Posterior cingulate gyrus (tissue), 11 donors: ENCODE measurements around the gene NDST4.
"Not testable (repeated sequence)": the region's sequence is repeated elsewhere in the genome, so short reads cannot be mapped to it uniquely, and the experiment has no call there.

Experiments used
- DNase-seq, 10 donors: peaks; one replicate each; pipeline versions ENCODE4 v3.0.0 to v3.0.0-alpha.2; 2020 to 2021; ENCODE audit warnings: mixed read lengths in 3 of 10
- intact Hi-C: fragments of 100-400 bp; cut with DNase I; formaldehyde crosslinking; loops from one replicate; pipeline ENCODE4 v1.15.1; 2023

Gene NDST4

GRCh38 chr4:115058533-115058932, 54.9 kb downstream of the NDST4 start:
- intact Hi-C loops: no loop called here
- DNase-seq: no peak

GRCh38 chr4:115054836-115055235, 58.6 kb downstream of the NDST4 start:
- intact Hi-C loops: no loop called here
- no peak for DNase-seq

- no peak for DNase-seq
Observed at GRCh38 chr4:115053313-115053712, 60.1 kb downstream of the NDST4 start.

GRCh38 chr4:115042496-115042895, 70.9 kb downstream of the NDST4 start:
- intact Hi-C loops: no loop called here

More at GRCh38 chr4:115053313-115053712, 60.1 kb downstream of the NDST4 start:
- intact Hi-C loops: no loop called here

GRCh38 chr4:115030281-115030680, 83.1 kb downstream of the NDST4 start:
- intact Hi-C loops: no loop called here
- no peak for DNase-seq

More at GRCh38 chr4:115042496-115042895, 70.9 kb downstream of the NDST4 start:
- DNase-seq: no peak

- intact Hi-C loops: no loop called here
- no peak for DNase-seq
Observed at GRCh38 chr4:115028682-115029410, 84.6 kb downstream of the NDST4 start.

GRCh38 chr4:114999880-115000279, 113.5 kb downstream of the NDST4 start:
- DNase-seq: no peak
- intact Hi-C loops: no loop called here

GRCh38 chr4:114998316-114998715, 115.1 kb downstream of the NDST4 start:
- intact Hi-C loops: no loop called here
- DNase-seq: no peak

GRCh38 chr4:114997576-114998247, 115.7 kb downstream of the NDST4 start:
- intact Hi-C loops: no loop called here

GRCh38 chr4:114986133-114986532, 127.3 kb downstream of the NDST4 start:
- DNase-seq: no peak
- intact Hi-C loops: no loop called here

More at GRCh38 chr4:114997576-114998247, 115.7 kb downstream of the NDST4 start:
- no peak for DNase-seq

GRCh38 chr4:114980932-114981708, 132.3 kb downstream of the NDST4 start:
- intact Hi-C loops: no loop called here
- no peak for DNase-seq

- intact Hi-C loops: not testable (repeated sequence)
Observed at GRCh38 chr4:114980399-114980798, 133.0 kb downstream of the NDST4 start.

GRCh38 chr4:114976901-114977300, 136.5 kb downstream of the NDST4 start:
- intact Hi-C loops: no loop called here
- DNase-seq: no peak

More at GRCh38 chr4:114980399-114980798, 133.0 kb downstream of the NDST4 start:
- DNase-seq: peak in 2 of 10 donors; percentile 30 to 49

GRCh38 chr4:114964026-114964425, 149.4 kb downstream of the NDST4 start:
- intact Hi-C loops: no loop called here
- DNase-seq: no peak

GRCh38 chr4:114945616-114946015, 167.8 kb downstream of the NDST4 start:
- DNase-seq: no peak
- intact Hi-C loops: no loop called here

GRCh38 chr4:114941503-114941902, 171.9 kb downstream of the NDST4 start:
- intact Hi-C loops: no loop called here
- no peak for DNase-seq

- DNase-seq: no peak
- intact Hi-C loops: no loop called here
Observed at GRCh38 chr4:114927881-114928280, 185.5 kb downstream of the NDST4 start.

- intact Hi-C loops: no loop called here
- no peak for DNase-seq
Observed at GRCh38 chr4:114926583-114926982, 186.8 kb downstream of the NDST4 start.

GRCh38 chr4:114924311-114924710, 189.1 kb downstream of the NDST4 start:
- intact Hi-C loops: no loop called here
- no peak for DNase-seq

GRCh38 chr4:114922592-114922933, 190.9 kb downstream of the NDST4 start:
- DNase-seq: no peak
- intact Hi-C loops: no loop called here
